K562 (cell line): ENCODE data around the gene WDR76. TPM values are rescaled to one million over a fixed set of nuclear protein-coding genes. Genes with fewer than 3 reads are reported as not detected.
A peak's percentile ranks its signal among the peaks of the same experiment; 100 is the strongest.

ENCODE experiments used
- CCNT2 ChIP-seq: IDR thresholded peaks from 2 replicates; pipeline ENCODE4 v1.6.1; 2011; ENCODE audit warnings: borderline replicate concordance, low read depth, mild to moderate bottlenecking, moderate library complexity, mixed read lengths, low read length; ENCODE audit not compliant: insufficient read length; ENCODE audit errors: extremely low read depth
- CHD1 ChIP-seq: fragments of 200-600 bp; sonication (generic); IDR thresholded peaks from one replicate; pipeline ENCODE4 v1.6.1; 2012; ENCODE audit warnings: mild to moderate bottlenecking, moderate library complexity, low read length, inconsistent platforms
- GABPB1 ChIP-seq: sonication (generic); formaldehyde crosslinking; IDR thresholded peaks from 2 replicates; pipeline ENCODE4 v1.8.0; 2022; ENCODE audit warnings: mild to moderate bottlenecking, missing genetic modification reagents
- ILF3 ChIP-seq: fragments of 450-650 bp; IDR thresholded peaks from 2 replicates; pipeline ENCODE4 v1.6.1; 2018; ENCODE audit warnings: antibody characterized with exemption, mild to moderate bottlenecking, moderate library complexity, borderline replicate concordance
- JUNB ChIP-seq: fragments of 450-650 bp; formaldehyde crosslinking; conservative IDR thresholded peaks from 2 replicates; pipeline ENCODE4 v1.4.0; 2020; ENCODE audit warnings: mild to moderate bottlenecking
- KLF6 ChIP-seq: fragments of 250-450 bp; sonication (Bioruptor Pico); IDR thresholded peaks from 2 replicates; pipeline ENCODE4 v1.4.0; 2020; ENCODE audit warnings: mild to moderate bottlenecking, moderate library complexity, borderline replicate concordance
- NCOR1 ChIP-seq: fragments of 450-650 bp; IDR thresholded peaks from 2 replicates; pipeline ENCODE4 v1.6.1; 2016; ENCODE audit warnings: mild to moderate bottlenecking, moderate library complexity
- PHF21A ChIP-seq: fragments of 450-650 bp; IDR thresholded peaks from 2 replicates; pipeline ENCODE4 v1.6.1; 2017; ENCODE audit warnings: low read depth, borderline replicate concordance
- POLR2A ChIP-seq: fragments of 450-650 bp; conservative IDR thresholded peaks from 2 replicates; pipeline ENCODE4 v1.6.1; 2016
- SAP30 ChIP-seq: fragments of 200-600 bp; sonication (generic); IDR thresholded peaks from 2 replicates; pipeline ENCODE4 v1.6.1; 2012; ENCODE audit warnings: borderline replicate concordance, low read depth, mild to moderate bottlenecking, moderate library complexity, low read length, control low read depth, inconsistent platforms; ENCODE audit not compliant: insufficient read depth, poor library complexity, severe bottlenecking
- SIN3A ChIP-seq, 2 experiments: fragments of 150-350 bp in 1 of 2; IDR thresholded peaks; 2 replicates each; pipeline ENCODE4 v1.6.1; 2011 to 2016; ENCODE audit warnings: borderline replicate concordance in 2 of 2, low read depth in 2 of 2, low read length in 2 of 2, mild to moderate bottlenecking in 2 of 2, moderate library complexity in 2 of 2; ENCODE audit not compliant: control insufficient read depth in 1 of 2
- ZFX ChIP-seq: sonication (generic); formaldehyde crosslinking; IDR thresholded peaks from 2 replicates; pipeline ENCODE4 v1.8.0; 2022; ENCODE audit warnings: mild to moderate bottlenecking, missing genetic modification reagents, moderate library complexity
- polyA plus RNA-seq, 8 experiments: library from polyadenylated mRNA; depleted of rRNA in 4 of 8; stranded (reverse) in 5 of 8; unstranded in 3 of 8; fragments of >200 nt; fragmentation: Nextera tagmentation in 2 of 8; fragmentation: Illumina TruSeq in 1 of 8; extraction: Ambion mirVana in 2 of 8; extraction: Trizol in 1 of 8; gene quantifications; 2 replicates each; pipeline versions ENCODE4 v1.2.1 to v1.2.3, GENCODE V29; 2011 to 2014; ENCODE audit warnings: inconsistent platforms in 1 of 8, missing spikeins in 1 of 8
- total RNA-seq, 7 experiments: library from RNA; depleted of rRNA in 6 of 7; stranded (reverse); fragments of >200 nt in 6 of 7; fragmentation: Illumina TruSeq in 2 of 7; extraction: Trizol in 2 of 7; gene quantifications; 2 replicates each; pipeline versions ENCODE4 v1.2.1 to v1.2.3, GENCODE V29; 2011 to 2021; ENCODE audit warnings: low replicate concordance in 1 of 7
- TF ChIP-seq, protein P1 (sequence below), 2 experiments: fragments of 450-650 bp; IDR thresholded peaks; 2 replicates each; pipeline ENCODE4 v1.6.1; 2016
- TF ChIP-seq, protein P2 (sequence below): fragments of 450-650 bp; IDR thresholded peaks from 2 replicates; pipeline ENCODE4 v1.6.1; 2018; ENCODE audit not compliant: partially characterized antibody
- TF ChIP-seq, protein P3 (sequence below): conservative IDR thresholded peaks from 2 replicates; pipeline ENCODE4 v1.6.1; 2011; ENCODE audit warnings: low read depth, mild to moderate bottlenecking, low read length; ENCODE audit not compliant: control insufficient read depth
- TF ChIP-seq, protein P4 (sequence below): sonication (generic); formaldehyde crosslinking; IDR thresholded peaks from 2 replicates; pipeline ENCODE4 v1.8.0; 2022; ENCODE audit warnings: missing genetic modification reagents, mild to moderate bottlenecking, moderate library complexity, borderline replicate concordance
- TF ChIP-seq, protein P5 (sequence below): fragments of 450-650 bp; conservative IDR thresholded peaks from 2 replicates; pipeline ENCODE4 v1.6.1; 2016; ENCODE audit warnings: missing genetic modification characterization, low read depth, mild to moderate bottlenecking, missing compliant biosample characterization, moderate library complexity

The WDR76 gene
- total and polyA plus RNA-seq, 9 of the 15 experiments (the other 6 are each of a cell fraction or from before 2014, with no cell fraction given) = 9.8 to 69.5 (median 44.4) TPM

DNA sequence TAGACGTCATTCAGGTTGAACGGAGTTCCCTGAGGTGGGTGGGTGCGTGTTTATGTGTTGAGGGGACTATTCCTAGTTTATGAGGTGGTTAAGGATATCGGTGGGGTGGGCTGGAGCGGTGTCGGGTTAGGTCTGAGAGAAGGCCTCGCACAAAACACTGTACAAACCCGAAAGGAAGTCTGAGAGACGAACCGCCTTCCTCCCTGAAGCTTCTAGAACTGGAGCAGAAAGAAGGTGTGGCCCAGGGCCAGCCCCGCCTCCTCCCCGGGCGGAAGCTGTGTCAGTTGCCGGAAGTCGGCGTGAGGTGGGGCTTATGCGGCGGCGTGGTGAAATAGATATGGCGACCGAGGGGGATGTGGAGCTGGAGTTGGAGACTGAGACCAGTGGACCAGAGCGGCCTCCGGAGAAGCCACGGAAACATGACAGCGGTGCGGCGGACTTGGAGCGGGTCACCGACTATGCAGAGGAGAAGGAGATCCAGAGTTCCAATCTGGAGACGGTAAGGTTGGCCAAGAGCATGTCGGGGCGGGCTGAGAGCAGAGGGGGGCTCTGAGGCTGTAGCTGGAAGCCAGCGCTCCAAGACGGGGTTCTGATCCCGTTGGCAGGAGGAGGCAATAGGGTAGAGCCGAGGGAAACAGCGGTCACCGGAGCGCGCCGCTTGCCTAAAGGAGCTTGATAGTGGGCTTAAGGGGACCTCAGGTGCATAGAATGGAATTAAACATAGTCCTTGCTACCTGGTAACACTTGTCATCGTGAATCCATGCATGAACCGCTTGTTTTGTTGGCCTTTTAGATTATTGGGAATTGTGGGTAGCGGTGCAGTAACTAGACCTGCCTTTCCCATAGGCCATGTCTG is 26.3 kb upstream of the WDR76 start, which contains the start of gene HYPK (continued):
- TF ChIP-seq ZFX (peak; percentile 49), CHD1 (peak; percentile 56), KLF6 (CRISPR knock-in tag) (no peak), CCNT2 (peak; percentile 50), ILF3 (peak; percentile 57; the same call in 1 of the 2 replicates), JUNB (0 out of 2 replicates have a peak, but pooled peaks have one; percentile 24), PHF21A (no peak), GABPB1 (CRISPR knock-in tag) (peak; percentile 86), NCOR1 (0 out of 2 replicates have a peak, but pooled peaks have one; percentile 21), POLR2A (peak; percentile 97), SIN3A (IDR thresholded peaks at IDR 0.05; ENCODE audit: borderline replicate concordance in 2 of 2, control insufficient read depth in 1 of 2, low read depth in 2 of 2, low read length in 2 of 2) (peak; percentile 89 to 93; a peak in 3 of 4 replicates), SAP30 (peak; percentile 93)
- TF ChIP-seq, protein P1, sequence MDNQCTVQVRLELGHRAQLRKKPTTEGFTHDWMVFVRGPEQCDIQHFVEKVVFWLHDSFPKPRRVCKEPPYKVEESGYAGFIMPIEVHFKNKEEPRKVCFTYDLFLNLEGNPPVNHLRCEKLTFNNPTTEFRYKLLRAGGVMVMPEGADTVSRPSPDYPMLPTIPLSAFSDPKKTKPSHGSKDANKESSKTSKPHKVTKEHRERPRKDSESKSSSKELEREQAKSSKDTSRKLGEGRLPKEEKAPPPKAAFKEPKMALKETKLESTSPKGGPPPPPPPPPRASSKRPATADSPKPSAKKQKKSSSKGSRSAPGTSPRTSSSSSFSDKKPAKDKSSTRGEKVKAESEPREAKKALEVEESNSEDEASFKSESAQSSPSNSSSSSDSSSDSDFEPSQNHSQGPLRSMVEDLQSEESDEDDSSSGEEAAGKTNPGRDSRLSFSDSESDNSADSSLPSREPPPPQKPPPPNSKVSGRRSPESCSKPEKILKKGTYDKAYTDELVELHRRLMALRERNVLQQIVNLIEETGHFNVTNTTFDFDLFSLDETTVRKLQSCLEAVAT (IDR thresholded peaks at IDR 0.05) = no peak; a peak in 1 of 4 replicates
- TF ChIP-seq, protein P2, sequence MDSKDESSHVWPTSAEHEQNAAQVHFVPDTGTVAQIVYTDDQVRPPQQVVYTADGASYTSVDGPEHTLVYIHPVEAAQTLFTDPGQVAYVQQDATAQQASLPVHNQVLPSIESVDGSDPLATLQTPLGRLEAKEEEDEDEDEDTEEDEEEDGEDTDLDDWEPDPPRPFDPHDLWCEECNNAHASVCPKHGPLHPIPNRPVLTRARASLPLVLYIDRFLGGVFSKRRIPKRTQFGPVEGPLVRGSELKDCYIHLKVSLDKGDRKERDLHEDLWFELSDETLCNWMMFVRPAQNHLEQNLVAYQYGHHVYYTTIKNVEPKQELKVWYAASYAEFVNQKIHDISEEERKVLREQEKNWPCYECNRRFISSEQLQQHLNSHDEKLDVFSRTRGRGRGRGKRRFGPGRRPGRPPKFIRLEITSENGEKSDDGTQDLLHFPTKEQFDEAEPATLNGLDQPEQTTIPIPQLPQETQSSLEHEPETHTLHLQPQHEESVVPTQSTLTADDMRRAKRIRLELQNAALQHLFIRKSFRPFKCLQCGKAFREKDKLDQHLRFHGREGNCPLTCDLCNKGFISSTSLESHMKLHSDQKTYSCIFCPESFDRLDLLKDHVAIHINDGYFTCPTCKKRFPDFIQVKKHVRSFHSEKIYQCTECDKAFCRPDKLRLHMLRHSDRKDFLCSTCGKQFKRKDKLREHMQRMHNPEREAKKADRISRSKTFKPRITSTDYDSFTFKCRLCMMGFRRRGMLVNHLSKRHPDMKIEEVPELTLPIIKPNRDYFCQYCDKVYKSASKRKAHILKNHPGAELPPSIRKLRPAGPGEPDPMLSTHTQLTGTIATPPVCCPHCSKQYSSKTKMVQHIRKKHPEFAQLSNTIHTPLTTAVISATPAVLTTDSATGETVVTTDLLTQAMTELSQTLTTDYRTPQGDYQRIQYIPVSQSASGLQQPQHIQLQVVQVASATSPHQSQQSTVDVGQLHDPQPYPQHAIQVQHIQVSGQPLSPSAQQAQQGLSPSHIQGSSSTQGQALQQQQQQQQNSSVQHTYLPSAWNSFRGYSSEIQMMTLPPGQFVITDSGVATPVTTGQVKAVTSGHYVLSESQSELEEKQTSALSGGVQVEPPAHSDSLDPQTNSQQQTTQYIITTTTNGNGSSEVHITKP = peak; percentile 33
- TF ChIP-seq, protein P3, sequence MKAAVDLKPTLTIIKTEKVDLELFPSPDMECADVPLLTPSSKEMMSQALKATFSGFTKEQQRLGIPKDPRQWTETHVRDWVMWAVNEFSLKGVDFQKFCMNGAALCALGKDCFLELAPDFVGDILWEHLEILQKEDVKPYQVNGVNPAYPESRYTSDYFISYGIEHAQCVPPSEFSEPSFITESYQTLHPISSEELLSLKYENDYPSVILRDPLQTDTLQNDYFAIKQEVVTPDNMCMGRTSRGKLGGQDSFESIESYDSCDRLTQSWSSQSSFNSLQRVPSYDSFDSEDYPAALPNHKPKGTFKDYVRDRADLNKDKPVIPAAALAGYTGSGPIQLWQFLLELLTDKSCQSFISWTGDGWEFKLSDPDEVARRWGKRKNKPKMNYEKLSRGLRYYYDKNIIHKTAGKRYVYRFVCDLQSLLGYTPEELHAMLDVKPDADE = peak; percentile 74
- TF ChIP-seq, protein P4, sequence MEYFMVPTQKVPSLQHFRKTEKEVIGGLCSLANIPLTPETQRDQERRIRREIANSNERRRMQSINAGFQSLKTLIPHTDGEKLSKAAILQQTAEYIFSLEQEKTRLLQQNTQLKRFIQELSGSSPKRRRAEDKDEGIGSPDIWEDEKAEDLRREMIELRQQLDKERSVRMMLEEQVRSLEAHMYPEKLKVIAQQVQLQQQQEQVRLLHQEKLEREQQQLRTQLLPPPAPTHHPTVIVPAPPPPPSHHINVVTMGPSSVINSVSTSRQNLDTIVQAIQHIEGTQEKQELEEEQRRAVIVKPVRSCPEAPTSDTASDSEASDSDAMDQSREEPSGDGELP (CRISPR knock-in tag) = peak; percentile 62; the same call in 1 of the 2 replicates
- TF ChIP-seq, protein P5, sequence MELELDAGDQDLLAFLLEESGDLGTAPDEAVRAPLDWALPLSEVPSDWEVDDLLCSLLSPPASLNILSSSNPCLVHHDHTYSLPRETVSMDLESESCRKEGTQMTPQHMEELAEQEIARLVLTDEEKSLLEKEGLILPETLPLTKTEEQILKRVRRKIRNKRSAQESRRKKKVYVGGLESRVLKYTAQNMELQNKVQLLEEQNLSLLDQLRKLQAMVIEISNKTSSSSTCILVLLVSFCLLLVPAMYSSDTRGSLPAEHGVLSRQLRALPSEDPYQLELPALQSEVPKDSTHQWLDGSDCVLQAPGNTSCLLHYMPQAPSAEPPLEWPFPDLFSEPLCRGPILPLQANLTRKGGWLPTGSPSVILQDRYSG (tag) = no peak
